Natural killer cell treated with Interleukin-12 subunit alpha and Interleukin-12 subunit beta and Interleukin-15 and Interleukin-18, amount 100 ng/mL, for 72 hours (primary cell): Measurements from ENCODE around the gene SH2D7. TPM values are rescaled to one million over a fixed set of nuclear protein-coding genes. Genes with fewer than 3 reads are reported as not detected.
"Not testable (repeated sequence)": the region's sequence is repeated elsewhere in the genome, so short reads cannot be mapped to it uniquely, and the experiment has no call there.

Experiments
- ATAC-seq, 2 donors: fragments of 150-1000 bp; cut with Tn5 transposase in 1 of 2; sonication (Bioruptor Pico), chemical (Tn5 transposase) in 1 of 2; 2 replicates each; pipeline ENCODE4 v1.10.0; 2021
- DNase-seq: peaks from one replicate; pipeline ENCODE4 v3.0.0; 2022; ENCODE audit warnings: low spot score
- H3K27ac Mint-ChIP-seq, 2 donors: 1 replicate in 1 of 2; 2 replicates in 1 of 2; pipeline ENCODE4 v1.8.0; 2022; ENCODE audit warnings: mixed read lengths in 2 of 2, mild to moderate bottlenecking in 1 of 2, moderate library complexity in 1 of 2
- H3K27me3 Mint-ChIP-seq, 2 donors: 1 replicate in 1 of 2; 2 replicates in 1 of 2; pipeline ENCODE4 v1.8.0; 2022; ENCODE audit warnings: mixed read lengths in 2 of 2
- H3K36me3 Mint-ChIP-seq: one replicate; pipeline ENCODE4 v1.8.0; 2022; ENCODE audit warnings: mixed read lengths
- H3K4me1 Mint-ChIP-seq, 2 donors: 1 replicate in 1 of 2; 2 replicates in 1 of 2; pipeline ENCODE4 v1.8.0; 2022; ENCODE audit warnings: low read depth in 2 of 2, mixed read lengths in 2 of 2, mild to moderate bottlenecking in 1 of 2
- H3K4me3 Mint-ChIP-seq: one replicate; pipeline ENCODE4 v1.8.0; 2022; ENCODE audit warnings: mixed read lengths
- H3K9me3 Mint-ChIP-seq: 2 replicates; pipeline ENCODE4 v1.8.0; 2022; ENCODE audit warnings: mixed read lengths
- total RNA-seq, 2 donors: library from RNA; stranded (reverse); gene quantifications; one replicate each; pipeline ENCODE4 v1.2.3, GENCODE V29; 2022

The SH2D7 gene
- total RNA-seq, 2 donors from 2014 or later, result not detected

DNA sequence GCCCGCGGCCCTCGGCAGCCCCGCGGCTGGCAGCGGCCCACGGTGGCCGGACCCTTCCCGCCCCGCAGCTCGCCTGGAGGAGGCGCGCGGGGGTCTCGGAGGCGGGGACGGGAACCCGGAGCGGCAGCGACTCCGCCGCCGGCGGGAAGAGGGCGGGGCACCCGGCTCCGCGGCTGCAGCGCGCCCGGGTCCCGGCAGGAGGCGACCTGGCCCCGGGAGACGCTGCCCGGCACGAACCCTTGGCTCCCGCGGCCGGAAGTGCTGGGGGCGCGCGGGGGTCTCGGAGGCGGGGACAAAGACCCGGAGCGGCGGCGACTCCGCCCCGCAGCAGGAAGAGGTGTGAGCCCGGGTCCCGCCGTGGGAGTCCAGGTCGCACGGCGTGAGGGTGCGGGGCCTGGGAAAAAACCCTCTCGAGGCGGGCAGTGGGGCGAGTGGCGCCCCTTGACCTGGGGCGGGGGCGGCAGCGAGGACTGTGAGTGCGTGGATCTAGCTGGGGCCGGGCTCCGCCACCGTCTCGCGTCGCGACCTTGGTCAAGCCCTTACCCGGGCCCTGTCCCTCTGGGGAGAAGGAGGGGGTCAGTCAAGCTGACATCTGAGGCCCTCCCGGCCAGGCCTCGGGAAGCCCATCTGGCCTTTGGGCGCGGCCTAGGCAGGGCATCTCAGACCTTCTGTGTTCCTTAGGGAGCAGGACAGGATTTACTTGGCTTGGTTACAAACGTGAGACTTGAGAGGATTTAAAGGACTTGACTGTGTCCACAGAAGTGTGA, 39.1 kb downstream of the SH2D7 start, which contains the start of gene CIB2:
Gene CIB2 (minus strand): TSS at position 151 of the 767 bp plus-strand sequence. CDS start 230 bp downstream, outside the sequence.
- no peaks in the 10 kb centered on the region for H3K9me3 Mint-ChIP-seq
- peak within 1 kb of the TSS; percentile 91 for H3K4me3 Mint-ChIP-seq
- H3K27ac Mint-ChIP-seq, result peak within 1 kb of the TSS; percentile 69 to 88
- ATAC-seq (peak; percentile 93 to 94), DNase-seq (peak; percentile 87)
- H3K36me3 Mint-ChIP-seq, result no peaks in the 10 kb centered on the region
- H3K27me3 Mint-ChIP-seq, result no peaks in the 10 kb centered on the region
- H3K4me1 Mint-ChIP-seq, result peaks cover 14 to 20% of the 10 kb centered on the region in 2 donors

DNA sequence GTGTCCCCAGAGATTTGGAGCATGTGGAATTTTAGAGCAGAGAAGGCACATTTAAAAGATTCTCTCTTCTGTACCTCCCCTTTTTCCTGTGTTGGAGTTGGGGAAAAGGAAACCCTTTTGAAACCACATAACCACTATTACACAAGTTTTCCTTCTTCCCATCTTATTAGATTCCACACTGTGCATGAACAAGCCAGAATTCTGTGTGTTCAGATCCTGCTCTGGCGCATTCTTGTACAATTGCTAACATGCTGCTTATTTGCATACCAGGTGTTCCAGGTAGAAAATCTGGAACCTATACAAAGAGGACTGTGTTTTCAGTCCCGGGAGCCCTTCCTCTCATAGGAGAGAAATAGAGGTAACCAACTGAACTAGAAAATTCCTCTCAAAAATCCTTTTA, 41.4 kb downstream of the SH2D7 start:
- ATAC-seq (no peak), DNase-seq (no peak)
- Mint-ChIP-seq H3K9me3 (no peaks in the 10 kb centered on the region), H3K4me3 (no peak overlapping the region), H3K27me3 (no peaks in the 10 kb centered on the region), H3K4me1 (peaks cover 10 to 20% of the 10 kb centered on the region in 2 donors), H3K27ac (no peak overlapping the region), H3K36me3 (no peaks in the 10 kb centered on the region)

DNA sequence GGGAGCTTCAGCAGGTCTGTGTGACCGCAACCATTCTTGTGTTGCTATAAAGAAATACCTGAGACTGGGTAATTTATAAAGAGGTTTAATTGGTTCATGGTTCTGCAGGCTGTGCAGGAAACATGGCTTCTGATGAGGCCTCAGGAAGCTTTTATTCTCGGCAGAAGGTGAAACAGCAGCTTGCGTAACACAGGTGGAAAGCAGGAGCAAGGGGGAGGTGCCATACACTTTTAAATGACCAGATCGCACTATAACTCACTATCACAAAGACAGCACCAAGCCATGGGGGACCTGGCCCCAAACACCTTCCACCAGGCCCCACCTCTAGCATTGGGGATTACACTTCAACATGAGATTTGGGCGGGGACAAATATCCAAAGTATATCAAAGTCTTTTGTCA, 47.2 kb downstream of the SH2D7 start:
- no peaks in the 10 kb centered on the region for H3K27me3 Mint-ChIP-seq
- DNase-seq, result no peak
- no peak overlapping the region for H3K27ac Mint-ChIP-seq
- H3K4me1 Mint-ChIP-seq, result peaks cover 0 to 3% of the 10 kb centered on the region in 2 donors
- no peak for ATAC-seq
- no peaks in the 10 kb centered on the region for H3K9me3 Mint-ChIP-seq
- no peaks in the 10 kb centered on the region for H3K36me3 Mint-ChIP-seq
- H3K4me3 Mint-ChIP-seq, result no peak overlapping the region

DNA sequence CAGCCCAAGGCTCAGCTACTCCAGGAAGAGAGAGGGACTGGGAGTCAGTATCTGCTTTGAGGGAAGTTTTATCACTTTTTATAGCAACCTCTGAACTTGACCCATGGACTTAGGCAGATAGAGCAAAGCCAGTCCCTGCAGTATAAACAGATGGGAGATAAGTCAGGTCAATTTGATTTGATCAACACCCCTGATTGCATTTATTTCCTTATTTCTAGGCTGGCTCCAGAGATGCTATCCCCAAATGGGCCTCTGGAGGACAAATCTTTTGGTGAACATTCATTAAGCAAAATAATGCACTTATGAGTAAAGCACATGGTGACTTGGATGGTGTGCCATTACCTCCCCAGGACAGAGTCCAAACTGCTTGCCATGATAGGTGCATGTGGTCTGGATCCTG, 47.9 kb downstream of the SH2D7 start:
- Mint-ChIP-seq H3K27me3 (no peaks in the 10 kb centered on the region), H3K9me3 (no peaks in the 10 kb centered on the region), H3K4me1 (peaks cover 0 to 3% of the 10 kb centered on the region in 2 donors), H3K27ac (no peak overlapping the region), H3K4me3 (no peak overlapping the region), H3K36me3 (no peaks in the 10 kb centered on the region)
- ATAC-seq, result no peak
- DNase-seq, result no peak

DNA sequence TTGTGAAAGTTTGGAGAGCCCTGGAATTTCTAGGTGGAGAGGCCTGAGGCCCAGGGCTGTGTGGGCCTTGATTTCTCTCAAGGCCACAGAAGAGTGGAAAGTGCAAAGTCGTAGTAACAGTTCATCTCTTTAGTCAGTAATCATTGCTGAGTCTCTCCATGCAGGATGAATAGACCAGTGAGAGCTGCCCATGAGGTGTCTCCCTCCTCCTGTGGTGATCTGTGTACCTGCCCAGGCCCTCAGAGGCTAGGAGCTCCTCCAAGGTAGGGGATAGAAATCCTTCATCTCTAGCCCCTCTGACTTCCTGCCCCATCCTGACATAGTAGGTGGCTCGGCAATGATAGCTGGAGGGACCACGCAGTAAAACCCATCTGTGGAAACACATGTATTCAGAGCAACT, 50.0 kb downstream of the SH2D7 start:
- DNase-seq, result no peak
- no peak for ATAC-seq
- Mint-ChIP-seq H3K4me1 (peaks cover 4 to 5% of the 10 kb centered on the region in 2 donors), H3K36me3 (no peaks in the 10 kb centered on the region), H3K27me3 (no peaks in the 10 kb centered on the region), H3K27ac (no peak overlapping the region), H3K4me3 (no peak overlapping the region), H3K9me3 (no peaks in the 10 kb centered on the region)

DNA sequence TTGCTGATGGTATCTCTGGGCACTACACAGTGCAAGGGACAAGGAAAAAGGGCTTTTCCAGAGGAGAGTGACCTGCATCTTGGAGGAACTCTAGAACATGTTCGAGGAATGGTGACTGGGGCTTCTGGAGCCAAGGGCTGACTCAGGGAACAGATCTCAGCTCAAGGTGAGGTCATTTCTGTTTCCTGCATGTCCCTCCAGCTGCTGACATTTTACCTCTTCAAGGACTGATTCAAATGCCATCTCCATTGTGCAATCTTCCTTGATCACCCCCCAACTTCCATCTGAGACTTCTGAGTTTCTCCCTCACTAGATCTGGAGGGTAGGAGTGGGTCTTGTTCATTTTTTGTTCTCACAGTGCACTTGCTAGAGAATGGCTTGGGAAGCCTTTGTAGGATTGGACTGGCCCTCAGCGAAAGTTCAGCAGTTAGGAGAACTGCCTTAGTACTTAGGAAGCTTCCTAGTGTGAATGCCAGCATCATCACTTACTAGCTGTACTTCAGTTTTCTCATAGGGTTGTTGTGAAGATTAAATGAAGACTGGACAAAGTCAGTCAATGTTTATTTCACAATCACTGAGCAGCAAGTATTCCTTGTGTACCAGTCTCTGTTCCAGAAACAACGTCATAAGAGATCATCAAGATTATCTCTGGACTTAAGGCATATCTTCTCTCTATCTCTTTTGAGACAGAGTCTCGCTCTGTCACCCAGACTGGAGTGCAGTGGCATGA, 54.2 kb downstream of the SH2D7 start:
- Mint-ChIP-seq H3K4me1 (peaks cover 24 to 26% of the 10 kb centered on the region in 2 donors), H3K36me3 (no peaks in the 10 kb centered on the region), H3K4me3 (no peak overlapping the region), H3K9me3 (no peaks in the 10 kb centered on the region), H3K27me3 (no peaks in the 10 kb centered on the region), H3K27ac (peak overlapping the region; percentile 7 to 98)
- no peak for ATAC-seq
- DNase-seq, result no peak

DNA sequence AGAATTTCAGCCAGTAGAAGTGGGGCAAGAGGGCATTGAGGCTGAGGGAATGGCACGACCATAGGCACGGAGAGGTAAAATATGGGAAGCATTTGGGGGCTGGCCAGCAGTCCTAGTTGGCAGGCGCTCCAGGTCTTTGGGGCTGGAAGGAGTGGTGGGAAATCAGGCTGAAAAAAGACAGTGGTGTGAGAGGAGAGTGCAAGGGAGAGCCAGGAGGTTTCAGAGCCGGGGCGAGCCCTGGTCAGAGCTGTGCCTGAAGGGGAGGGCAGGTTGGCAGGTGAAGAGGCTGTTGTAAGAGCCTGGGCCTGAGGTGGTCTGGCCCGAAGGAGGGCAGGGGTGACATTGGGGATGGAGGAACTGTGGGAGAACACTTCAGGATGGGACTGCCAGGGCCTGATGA, 55.2 kb downstream of the SH2D7 start:
- no peaks in the 10 kb centered on the region for H3K9me3 Mint-ChIP-seq
- H3K27me3 Mint-ChIP-seq, result no peaks in the 10 kb centered on the region
- ATAC-seq (no peak), DNase-seq (no peak)
- peak overlapping the region; percentile 7 to 98 for H3K27ac Mint-ChIP-seq
- peak overlapping the region; percentile 56 for H3K4me3 Mint-ChIP-seq
- peaks cover 21 to 26% of the 10 kb centered on the region in 2 donors for H3K4me1 Mint-ChIP-seq
- H3K36me3 Mint-ChIP-seq, result no peaks in the 10 kb centered on the region

DNA sequence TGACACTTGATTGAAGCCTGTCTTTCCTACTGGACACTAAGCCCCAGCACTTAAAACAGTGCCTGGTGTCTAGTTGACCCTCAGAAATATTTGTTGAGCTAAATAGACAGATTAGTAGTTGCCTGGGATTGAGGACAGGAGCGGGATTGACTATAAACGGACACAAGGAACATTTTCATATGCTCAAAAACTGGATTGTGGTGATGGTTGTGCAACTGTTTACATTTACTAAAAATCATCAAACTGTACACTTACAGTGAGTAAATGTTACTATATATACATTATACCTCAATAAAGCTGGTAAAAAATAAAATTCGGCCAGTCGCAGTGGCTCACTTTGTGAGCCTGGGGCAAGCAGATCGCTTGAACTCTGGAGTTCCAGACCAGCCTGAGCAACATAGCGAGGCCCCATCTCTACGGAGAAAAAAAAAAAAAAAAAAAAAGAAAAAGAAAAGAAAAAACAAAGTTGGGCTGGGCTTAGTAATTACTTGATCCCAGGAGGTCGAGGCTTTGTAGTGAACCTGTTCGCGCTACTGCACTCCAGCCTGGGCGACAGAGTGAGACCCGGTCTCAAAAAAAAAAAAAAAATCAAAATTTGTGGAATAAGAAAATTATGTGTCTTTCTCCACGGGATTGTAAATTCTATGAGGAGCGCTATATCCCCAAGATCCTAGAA, 56.2 kb downstream of the SH2D7 start:
- peak overlapping the region; percentile 81 for H3K4me3 Mint-ChIP-seq
- peaks cover 4% of the 10 kb centered on the region for H3K36me3 Mint-ChIP-seq
- H3K9me3 Mint-ChIP-seq, result no peaks in the 10 kb centered on the region
- no peak for ATAC-seq
- DNase-seq, result no peak
- H3K4me1 Mint-ChIP-seq, result peaks cover 26% of the 10 kb centered on the region in 2 donors
- H3K27me3 Mint-ChIP-seq, result no peaks in the 10 kb centered on the region
- peak overlapping the region; percentile 74 to 98 for H3K27ac Mint-ChIP-seq

DNA sequence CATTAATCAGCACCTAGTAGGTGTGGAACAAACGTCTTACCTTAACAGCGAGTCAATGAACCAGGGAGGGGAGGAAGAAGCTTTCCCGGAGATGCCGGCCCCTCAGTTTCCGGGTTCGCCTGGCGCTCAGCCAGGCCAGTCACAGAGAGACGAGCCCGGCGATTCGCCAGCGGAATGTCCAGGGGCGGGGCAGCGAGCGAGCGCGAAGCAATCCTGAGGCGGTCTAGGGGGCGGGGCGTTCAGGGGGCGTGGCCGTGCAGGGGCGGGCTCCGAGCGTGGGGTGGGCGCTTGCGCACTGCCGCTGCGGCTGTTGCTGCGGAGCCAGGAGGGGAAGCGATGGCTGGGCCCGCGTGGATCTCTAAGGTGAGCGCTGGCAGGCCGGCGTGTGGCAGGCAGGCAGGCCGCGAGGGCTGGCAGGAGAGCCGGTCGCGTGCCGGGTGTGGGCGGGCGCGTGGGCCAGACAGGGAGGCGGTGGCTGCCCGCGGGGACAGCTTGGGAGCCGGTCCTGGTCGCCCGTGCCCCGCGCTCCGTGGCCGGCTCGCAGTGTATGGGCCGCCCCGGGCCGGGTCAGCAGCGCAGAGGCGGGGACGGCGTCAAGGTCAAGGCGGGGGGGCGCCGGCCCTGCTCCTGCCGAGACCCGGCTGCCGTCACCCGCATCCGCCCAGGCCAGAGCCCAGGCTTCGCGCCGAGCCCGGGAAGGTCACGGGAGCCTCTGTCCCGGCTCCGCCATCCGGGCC, 56.9 kb downstream of the SH2D7 start, which contains the start of gene IDH3A:
Gene IDH3A (plus strand): TSS at position 295 of the 737 bp plus-strand sequence. CDS start 42 bp downstream, at position 337.
- Mint-ChIP-seq H3K27me3 (no peaks in the 10 kb centered on the region), H3K4me1 (peaks cover 26% of the 10 kb centered on the region in 2 donors), H3K36me3 (peaks cover 4% of the 10 kb centered on the region), H3K9me3 (no peaks in the 10 kb centered on the region), H3K27ac (peak within 1 kb of the TSS; percentile 74 to 98), H3K4me3 (peak within 1 kb of the TSS; percentile 95)
- ATAC-seq (peak; percentile 97 to 99), DNase-seq (peak; percentile 99)

DNA sequence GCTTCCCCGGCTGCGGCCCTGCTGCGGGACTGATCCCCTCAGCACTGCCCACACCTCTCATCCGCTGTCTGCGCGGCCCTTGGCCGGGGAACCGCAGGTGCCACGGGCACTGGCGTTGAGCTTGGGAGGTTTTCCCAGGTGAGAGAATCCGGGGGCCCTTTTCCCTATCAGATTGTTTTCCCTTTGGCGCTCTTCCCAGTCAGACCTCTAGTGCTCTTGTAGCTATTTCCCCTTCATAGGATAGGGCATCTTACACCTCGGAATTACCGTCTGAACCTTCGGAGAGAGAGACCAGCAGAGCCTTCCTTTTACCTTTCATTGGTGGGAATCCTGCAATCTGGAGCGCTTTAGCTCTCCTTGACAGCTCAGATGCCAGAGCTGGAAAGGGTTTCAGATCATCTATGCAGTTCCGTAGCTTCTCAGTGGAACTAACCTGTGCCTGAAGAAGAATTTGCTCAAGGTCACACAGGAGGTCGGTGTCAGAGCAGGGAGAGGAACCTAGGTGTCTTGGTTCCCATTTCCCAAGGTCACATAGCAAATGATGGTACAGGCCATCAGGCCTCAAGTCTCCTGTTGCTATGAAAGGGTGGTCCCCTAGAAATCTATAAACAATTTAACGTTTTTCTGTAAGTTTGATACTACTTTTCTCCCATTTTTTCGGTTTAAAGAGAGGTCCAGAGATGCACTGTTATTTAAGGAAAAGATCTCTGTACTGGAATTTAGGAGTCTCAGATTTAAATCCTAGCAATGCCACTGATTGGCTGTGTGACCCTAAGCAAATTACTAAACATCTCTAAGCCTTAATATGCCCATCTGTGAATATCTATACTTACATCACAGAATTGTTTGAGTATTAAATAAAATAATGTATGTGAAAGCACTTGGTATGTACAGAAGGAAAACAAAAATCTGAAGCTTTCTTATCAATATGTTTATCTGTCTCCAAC, 57.7 kb downstream of the SH2D7 start:
- Mint-ChIP-seq H3K9me3 (no peaks in the 10 kb centered on the region), H3K36me3 (peaks cover 4% of the 10 kb centered on the region), H3K4me1 (peaks cover 26% of the 10 kb centered on the region in 2 donors), H3K27ac (peak overlapping the region; percentile 67 to 87), H3K4me3 (peak overlapping the region; percentile 95), H3K27me3 (no peaks in the 10 kb centered on the region)
- DNase-seq, result no peak
- ATAC-seq, result no peak

DNA sequence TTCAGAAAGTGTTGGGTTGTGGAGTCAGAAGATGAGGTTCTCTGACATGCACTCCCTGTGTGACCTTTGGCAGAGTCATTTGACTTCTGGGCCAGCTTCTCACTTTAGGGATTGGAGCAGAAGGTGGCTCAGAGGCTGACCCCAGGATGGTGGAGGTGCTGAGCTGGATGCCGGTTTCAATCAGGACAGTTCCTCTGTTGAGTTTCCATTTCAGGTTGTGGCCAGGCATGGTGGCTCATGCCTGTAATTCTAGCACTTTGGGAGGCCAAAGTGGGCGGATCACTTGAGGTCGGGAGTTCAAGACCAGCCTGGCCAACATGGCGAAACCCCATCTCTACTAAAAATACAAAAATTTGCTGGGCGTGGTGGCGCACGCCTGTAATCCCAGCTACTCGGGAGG, 58.7 kb downstream of the SH2D7 start:
- not testable (repeated sequence) for ATAC-seq, DNase-seq, H3K27me3 Mint-ChIP-seq, H3K36me3 Mint-ChIP-seq, H3K9me3 Mint-ChIP-seq
- peaks cover 26% of the 10 kb centered on the region in 2 donors for H3K4me1 Mint-ChIP-seq
- H3K27ac Mint-ChIP-seq, result peak overlapping the region; percentile 67 to 87
- H3K4me3 Mint-ChIP-seq, result peak overlapping the region; percentile 95
